Thoracic aorta endothelial cell (primary cell): ENCODE data around the gene BMP7. TPM values are rescaled to one million over a fixed set of nuclear protein-coding genes. Genes with fewer than 3 reads are reported as not detected.

Experiments
- small RNA-seq: library from RNA; depleted of rRNA; stranded (forward); fragments of <200 nt; gene quantifications from one replicate; pipeline ENCODE3, GENCODE V24; 2012
- total RNA-seq: library from RNA; depleted of rRNA; stranded (reverse); fragments of >200 nt; gene quantifications from 2 replicates; pipeline ENCODE4 v1.2.3, GENCODE V29; 2012

The BMP7 gene
- total RNA-seq, result not detected in 2 replicates

DNA sequence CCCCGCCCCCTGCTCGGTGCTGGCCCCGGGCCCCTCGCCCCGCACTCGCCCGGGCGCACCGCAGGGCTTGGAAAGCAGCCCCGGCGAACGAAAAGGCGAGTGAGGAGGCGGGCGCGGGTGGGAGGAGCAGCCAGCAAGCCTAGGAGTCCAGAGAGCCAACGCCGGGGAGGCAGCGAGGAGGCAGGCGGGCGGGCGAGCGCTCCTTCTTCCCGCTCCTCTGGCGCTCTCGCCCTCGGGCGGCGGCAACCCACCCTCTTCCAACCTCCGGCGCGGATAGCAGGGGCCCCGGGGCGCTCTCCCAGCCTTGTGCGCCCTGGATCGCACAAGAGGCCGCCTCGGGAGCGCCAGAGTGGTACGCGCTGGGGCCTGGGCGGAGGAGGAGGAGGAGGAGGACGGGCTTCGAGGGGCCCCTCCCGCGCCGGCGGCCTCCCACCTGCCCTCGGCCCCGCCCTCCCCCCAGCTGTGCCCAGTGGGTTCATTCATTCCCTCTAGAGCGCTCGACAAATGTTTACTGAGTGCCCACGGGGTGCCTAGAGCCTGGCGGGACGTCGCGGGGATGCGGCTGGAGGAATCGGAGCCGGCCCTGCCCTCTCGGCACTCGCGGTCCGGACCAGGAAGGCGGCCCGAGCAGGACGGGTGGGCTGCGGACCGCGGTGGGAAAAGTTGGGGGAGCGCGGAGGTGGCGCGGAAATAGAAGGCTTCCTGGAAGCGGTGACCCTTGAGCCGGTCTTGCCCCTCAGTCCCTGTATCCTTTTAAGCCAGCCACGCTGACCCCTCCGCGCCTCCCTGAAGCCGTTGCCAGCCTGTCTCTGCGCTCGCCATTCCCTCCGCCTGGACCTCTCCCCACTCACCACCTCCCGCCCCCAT is at the start of gene BMP7:
Gene BMP7, minus strand, starts transcription at position 351 of the 867 bp plus-strand sequence. CDS start 519 bp downstream, outside the sequence.

Small RNA genes lying within 50 kb of the gene (small RNA-seq; reads per million reads assigned to genes)
- not detected for gene RF00019

Other genes with a start within 250 kb of the BMP7 start
- gene SPO11, start 63.2 kb upstream of the BMP7 start, total RNA-seq, result not detected in 2 replicates
- 45.1 and 65.4 TPM in 2 replicates for gene RAE1, start 84.6 kb upstream of the BMP7 start, total RNA-seq
- gene RBM38, start 124.8 kb upstream of the BMP7 start, total RNA-seq, result 22.6 and 25.1 TPM in 2 replicates